HepG2 (cell line): Measurements from ENCODE around the gene SEMA3E. TPM values are rescaled to one million over a fixed set of nuclear protein-coding genes. Genes with fewer than 3 reads are reported as not detected.

Experiments used
- ATAC-seq: fragments of 200-7000 bp; cut with Tn5 transposase; 3 replicates; pipeline ENCODE4 v1.9.1; 2020; ENCODE audit warnings: mild to moderate bottlenecking, moderate library complexity
- BruUV-seq: library from RNA; stranded (reverse); fragments of 400-500 nt; replicated peaks from 2 replicates; lab custom pipeline; 2021; lab: Mats Ljungman, UMichigan
- CTCF ChIA-PET: fragments of 300-600 bp; formaldehyde crosslinking; extraction: SDS; loops from one replicate; lab custom pipeline; 2021; ENCODE audit warnings: low total read pairs, inconsistent platforms, low intra/inter-chr PET ratio; lab: Yijun Ruan, JAX
- POLR2A ChIA-PET: fragments of 350-600 bp; sonication (Branson Sonifier 250); formaldehyde crosslinking; loops from one replicate; lab custom pipeline; 2020; ENCODE audit warnings: antibody characterized with exemption, inconsistent platforms; lab: Yijun Ruan, JAX
- DNase-seq: peaks from one replicate; pipeline ENCODE4 v3.0.0-alpha.2; 2015; ENCODE audit warnings: low spot score
- FAIRE-seq: peaks from 3 replicates; lab custom pipeline; 2011; peaks lifted over from hg19 to GRCh38; lab: Jason Lieb, UNC
- H2AFZ ChIP-seq: one replicate; pipeline ENCODE4 v1.6.1; 2011; ENCODE audit warnings: low read length, inconsistent platforms
- H3K27ac ChIP-seq: fragments of 300-600 bp; 3 replicates; pipeline ENCODE4 v1.8.0; 2011; ENCODE audit warnings: mixed run types, mild to moderate bottlenecking, mixed read lengths, low read length, inconsistent platforms; ENCODE audit not compliant: insufficient read depth; ENCODE audit errors: extremely low read length
- H3K27me3 ChIP-seq, 2 experiments: fragments of 200-600 bp in 1 of 2; 2 replicates in 1 of 2; 3 replicates in 1 of 2; pipeline versions ENCODE4 v1.6.0 to v1.8.0; 2011; ENCODE audit warnings: low read length in 2 of 2, mild to moderate bottlenecking in 2 of 2, moderate library complexity in 2 of 2, inconsistent platforms in 1 of 2; ENCODE audit not compliant: insufficient read depth in 2 of 2, control insufficient read depth in 1 of 2
- H3K36me3 ChIP-seq, 2 experiments: fragments of 200-600 bp in 1 of 2; replicated peaks in 1 of 2; 2 replicates in 1 of 2; 3 replicates in 1 of 2; pipeline versions ENCODE4 v1.5.1 to v1.8.0; 2011; ENCODE audit warnings: low read length in 2 of 2, inconsistent platforms in 1 of 2; ENCODE audit not compliant: insufficient read depth in 2 of 2, control insufficient read depth in 1 of 2
- H3K4me1 ChIP-seq: 2 replicates; pipeline ENCODE4 v1.5.1; 2012; ENCODE audit warnings: low read length, inconsistent platforms; ENCODE audit not compliant: insufficient read depth
- H3K4me2 ChIP-seq: 2 replicates; pipeline ENCODE4 v1.6.0; 2011; ENCODE audit warnings: low read depth, low read length, inconsistent platforms
- H3K4me3 ChIP-seq, 3 experiments: fragments of 200-600 bp in 1 of 3; sonication (generic), shearing (Covaris generic) in 1 of 3; replicated peaks in 1 of 3; 2 replicates each; pipeline ENCODE4 v1.5.1; 2011 to 2016; ENCODE audit warnings: low read length in 3 of 3, inconsistent platforms in 2 of 3, low read depth in 2 of 3, mild to moderate bottlenecking in 2 of 3, control low read depth in 1 of 3, mixed read lengths in 1 of 3; ENCODE audit not compliant: insufficient read depth in 1 of 3
- H3K79me2 ChIP-seq: one replicate; pipeline ENCODE4 v1.6.1; 2011; ENCODE audit warnings: low read length, inconsistent platforms; ENCODE audit not compliant: insufficient read depth
- H3K9ac ChIP-seq: 2 replicates; pipeline ENCODE4 v1.6.0; 2011; ENCODE audit warnings: mild to moderate bottlenecking, low read depth, low read length, inconsistent platforms; ENCODE audit not compliant: insufficient read depth
- H3K9me3 ChIP-seq: 2 replicates; pipeline ENCODE4 v1.5.1; 2012; ENCODE audit warnings: mild to moderate bottlenecking, low read length
- H4K20me1 ChIP-seq: 2 replicates; pipeline ENCODE4 v1.6.0; 2011; ENCODE audit warnings: inconsistent platforms, mild to moderate bottlenecking, low read length, moderate library complexity; ENCODE audit not compliant: insufficient read depth
- E2F5 ChIP-seq: sonication (generic); formaldehyde crosslinking; conservative IDR thresholded peaks from 2 replicates; pipeline ENCODE4 v1.4.0; 2020; ENCODE audit warnings: missing genetic modification reagents
- ELF1 ChIP-seq: sonication (generic); formaldehyde crosslinking; IDR thresholded peaks from 2 replicates; pipeline ENCODE4 v1.4.0; 2020; ENCODE audit warnings: missing genetic modification reagents
- FOSL1 ChIP-seq: sonication (generic); formaldehyde crosslinking; IDR thresholded peaks from 2 replicates; pipeline ENCODE4 v1.9.0; 2021; ENCODE audit warnings: missing genetic modification reagents, borderline replicate concordance
- KDM1A ChIP-seq: IDR thresholded peaks from 2 replicates; pipeline ENCODE4 v1.6.1; 2016; ENCODE audit warnings: missing compliant biosample characterization
- MED8 ChIP-seq: sonication (generic); formaldehyde crosslinking; IDR thresholded peaks from 2 replicates; pipeline ENCODE4 v1.8.1; 2023; ENCODE audit warnings: mild to moderate bottlenecking, missing genetic modification reagents; ENCODE audit not compliant: insufficient replicate concordance
- ONECUT2 ChIP-seq: sonication (generic); formaldehyde crosslinking; IDR thresholded peaks from 2 replicates; pipeline ENCODE4 v1.4.0; 2020; ENCODE audit warnings: missing genetic modification reagents
- REXO4 ChIP-seq: sonication (generic); formaldehyde crosslinking; IDR thresholded peaks from 2 replicates; pipeline ENCODE4 v1.8.0; 2022; ENCODE audit warnings: missing genetic modification reagents, mild to moderate bottlenecking, borderline replicate concordance
- SMAD3 ChIP-seq: sonication (generic); formaldehyde crosslinking; IDR thresholded peaks from 2 replicates; pipeline ENCODE4 v1.4.0; 2020; ENCODE audit warnings: missing genetic modification reagents
- SUZ12 ChIP-seq: fragments of 150-350 bp; IDR thresholded peaks from 2 replicates; pipeline ENCODE4 v1.6.1; 2014; ENCODE audit warnings: low read depth, low read length
- ZFP41 ChIP-seq: sonication (generic); formaldehyde crosslinking; IDR thresholded peaks from 2 replicates; pipeline ENCODE4 v1.4.0; 2020; ENCODE audit warnings: mild to moderate bottlenecking, missing genetic modification reagents, borderline replicate concordance
- ZHX1 ChIP-seq: sonication (generic); formaldehyde crosslinking; IDR thresholded peaks from 2 replicates; pipeline ENCODE4 v1.8.1; 2022; ENCODE audit warnings: low read depth, mild to moderate bottlenecking, missing genetic modification reagents
- ZMYM4 ChIP-seq: sonication (generic); formaldehyde crosslinking; IDR thresholded peaks from 2 replicates; pipeline ENCODE4 v1.8.1; 2023; ENCODE audit warnings: mild to moderate bottlenecking, missing genetic modification reagents
- ZNF274 ChIP-seq: sonication (generic); formaldehyde crosslinking; IDR thresholded peaks from 2 replicates; pipeline ENCODE4 v1.5.1; 2020; ENCODE audit warnings: mild to moderate bottlenecking, missing genetic modification reagents
- ZNF496 ChIP-seq: sonication (generic); formaldehyde crosslinking; IDR thresholded peaks from 2 replicates; pipeline ENCODE4 v1.8.1; 2023; ENCODE audit warnings: mild to moderate bottlenecking, moderate library complexity, missing genetic modification reagents; ENCODE audit not compliant: insufficient replicate concordance
- ZNF891 ChIP-seq: sonication (generic); formaldehyde crosslinking; IDR thresholded peaks from 2 replicates; pipeline ENCODE4 v1.5.0; 2020; ENCODE audit warnings: mild to moderate bottlenecking, missing genetic modification reagents
- WGBS: methylation state at CpG from one replicate; pipeline ENCODE4 v1.1.6; 2017; ENCODE audit warnings: low lambda C conversion rate; 5-methylcytosine and 5-hydroxymethylcytosine counted together
- in situ Hi-C: cut with HindIII; loops from 2 replicates; pipeline ENCODE4 v1.10.0; 2017; ENCODE audit warnings: low pct_unique_long_range_greater_than_20kb; ENCODE audit not compliant: extremely low pct_ligation_motif_present
- intact Hi-C: fragments of 100-400 bp; cut with micrococcal nuclease; formaldehyde crosslinking; loops from one replicate; pipeline ENCODE4 v1.10.0; 2022; ENCODE audit not compliant: unreplicated experiment
- polyA plus RNA-seq, 8 experiments: library from polyadenylated mRNA; depleted of rRNA in 3 of 8; stranded (reverse) in 7 of 8; unstranded in 1 of 8; fragments of >200 nt; fragmentation: Illumina TruSeq in 4 of 8; extraction: Trizol in 4 of 8; gene quantifications; 2 replicates each; pipeline versions ENCODE4 v1.2.1 to v1.2.3, GENCODE V29; 2011 to 2016; ENCODE audit warnings: low read depth in 4 of 8, missing spikeins in 1 of 8, mixed read lengths in 1 of 8; ENCODE audit not compliant: insufficient read depth in 1 of 8
- total RNA-seq, 5 experiments: library from RNA; depleted of rRNA; stranded (reverse); fragments of >200 nt; fragmentation: Illumina TruSeq; extraction: Trizol; gene quantifications; 2 replicates each; pipeline ENCODE4 v1.2.3, GENCODE V29; 2016; ENCODE audit warnings: low read depth in 1 of 5
- TF ChIP-seq, protein P1 (sequence below): sonication (generic); formaldehyde crosslinking; IDR thresholded peaks from 2 replicates; pipeline ENCODE4 v1.4.0; 2020; ENCODE audit warnings: missing genetic modification reagents

Gene SEMA3E
- total and polyA plus RNA-seq, 2 of the 13 experiments (the other 11 are each of a cell fraction or from before 2014, with no cell fraction given): not detected

DNA sequence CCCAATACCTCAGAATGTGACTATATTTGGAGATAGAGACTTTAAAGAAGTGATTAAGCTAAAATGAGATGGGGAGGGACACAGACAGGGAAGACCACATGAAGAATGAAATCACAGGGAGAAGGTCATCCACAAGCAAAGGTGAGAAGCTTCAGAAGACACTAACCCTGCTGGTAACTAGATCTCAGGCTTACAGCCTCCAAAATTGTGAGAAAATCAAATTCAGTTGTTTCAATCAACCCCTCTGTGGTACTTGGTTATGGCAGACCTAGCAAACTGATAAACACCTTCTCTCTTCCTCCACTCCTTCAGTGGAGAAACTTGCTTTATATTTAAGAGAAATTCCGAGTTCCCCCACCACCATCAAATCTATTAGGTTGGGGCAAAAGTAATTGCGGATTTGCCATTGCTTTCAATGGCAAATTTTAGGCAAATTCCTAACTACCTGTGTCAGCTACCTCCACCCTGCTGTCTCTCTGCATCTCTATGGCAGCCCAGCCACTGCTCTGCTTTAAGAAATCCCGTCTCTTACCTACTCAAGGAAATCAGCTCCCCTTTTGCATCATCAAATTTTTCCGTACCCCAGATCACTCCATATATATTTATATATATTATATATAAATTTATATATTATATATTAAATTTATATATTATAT lies 38.2 kb downstream of the SEMA3E start:
- CTCF ChIA-PET: no interaction called here
- Histone ChIP-seq H3K36me3 (no peaks in the 10 kb centered on the region), H3K27me3 (no peaks in the 10 kb centered on the region), H4K20me1 (no peaks in the 10 kb centered on the region), H3K4me3 (no peak overlapping the region), H2AFZ (no peak overlapping the region), H3K27ac (no peak overlapping the region), H3K4me2 (no peak overlapping the region), H3K9me3 (no peaks in the 10 kb centered on the region), H3K79me2 (no peaks in the 10 kb centered on the region), H3K9ac (no peak overlapping the region), H3K4me1 (no peaks in the 10 kb centered on the region)
- TF ChIP-seq SMAD3: no peak
- TF ChIP-seq MED8 (CRISPR knock-in tag): no peak
- no peak for TF ChIP-seq ZNF496 (CRISPR knock-in tag)
- TF ChIP-seq ZNF274 (CRISPR knock-in tag): no peak
- TF ChIP-seq E2F5: no peak
- no peak for TF ChIP-seq ELF1 (CRISPR knock-in tag)
- no peak for TF ChIP-seq ONECUT2 (CRISPR knock-in tag)
- no peak for TF ChIP-seq ZMYM4
- TF ChIP-seq KDM1A (CRISPR knock-in tag): no peak
- TF ChIP-seq, protein P1, sequence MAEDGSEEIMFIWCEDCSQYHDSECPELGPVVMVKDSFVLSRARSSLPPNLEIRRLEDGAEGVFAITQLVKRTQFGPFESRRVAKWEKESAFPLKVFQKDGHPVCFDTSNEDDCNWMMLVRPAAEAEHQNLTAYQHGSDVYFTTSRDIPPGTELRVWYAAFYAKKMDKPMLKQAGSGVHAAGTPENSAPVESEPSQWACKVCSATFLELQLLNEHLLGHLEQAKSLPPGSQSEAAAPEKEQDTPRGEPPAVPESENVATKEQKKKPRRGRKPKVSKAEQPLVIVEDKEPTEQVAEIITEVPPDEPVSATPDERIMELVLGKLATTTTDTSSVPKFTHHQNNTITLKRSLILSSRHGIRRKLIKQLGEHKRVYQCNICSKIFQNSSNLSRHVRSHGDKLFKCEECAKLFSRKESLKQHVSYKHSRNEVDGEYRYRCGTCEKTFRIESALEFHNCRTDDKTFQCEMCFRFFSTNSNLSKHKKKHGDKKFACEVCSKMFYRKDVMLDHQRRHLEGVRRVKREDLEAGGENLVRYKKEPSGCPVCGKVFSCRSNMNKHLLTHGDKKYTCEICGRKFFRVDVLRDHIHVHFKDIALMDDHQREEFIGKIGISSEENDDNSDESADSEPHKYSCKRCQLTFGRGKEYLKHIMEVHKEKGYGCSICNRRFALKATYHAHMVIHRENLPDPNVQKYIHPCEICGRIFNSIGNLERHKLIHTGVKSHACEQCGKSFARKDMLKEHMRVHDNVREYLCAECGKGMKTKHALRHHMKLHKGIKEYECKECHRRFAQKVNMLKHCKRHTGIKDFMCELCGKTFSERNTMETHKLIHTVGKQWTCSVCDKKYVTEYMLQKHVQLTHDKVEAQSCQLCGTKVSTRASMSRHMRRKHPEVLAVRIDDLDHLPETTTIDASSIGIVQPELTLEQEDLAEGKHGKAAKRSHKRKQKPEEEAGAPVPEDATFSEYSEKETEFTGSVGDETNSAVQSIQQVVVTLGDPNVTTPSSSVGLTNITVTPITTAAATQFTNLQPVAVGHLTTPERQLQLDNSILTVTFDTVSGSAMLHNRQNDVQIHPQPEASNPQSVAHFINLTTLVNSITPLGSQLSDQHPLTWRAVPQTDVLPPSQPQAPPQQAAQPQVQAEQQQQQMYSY: no peak
- TF ChIP-seq SUZ12: no peak
- TF ChIP-seq ZFP41 (CRISPR knock-in tag): no peak
- TF ChIP-seq REXO4: no peak
- no peak for TF ChIP-seq FOSL1 (CRISPR knock-in tag)
- TF ChIP-seq ZNF891 (CRISPR knock-in tag): no peak
- no peak for TF ChIP-seq ZHX1 (CRISPR knock-in tag)
- 23% methylated on average over 4 of the region's 4 CpGs for WGBS
- FAIRE-seq (no peak), ATAC-seq (no peak), DNase-seq (no peak)
- POLR2A ChIA-PET: no interaction called here
- BruUV-seq: no TSS peak
- intact Hi-C loops: no loop called here
- in situ Hi-C loops: no loop called here
